A673 (cell line): Measurements from ENCODE around the gene RRH. TPM values are rescaled to one million over a fixed set of nuclear protein-coding genes. Genes with fewer than 3 reads are reported as not detected.
"Not testable (repeated sequence)": the region's sequence is repeated elsewhere in the genome, so short reads cannot be mapped to it uniquely, and the experiment has no call there.

ENCODE experiments used
- BruUV-seq: library from RNA; stranded (reverse); fragments of 400-500 nt; replicated peaks from 2 replicates; lab custom pipeline; 2021; lab: Mats Ljungman, UMichigan
- CTCF ChIA-PET: fragments of 300-600 bp; sonication (Branson Sonifier 250); formaldehyde crosslinking; loops from one replicate; lab custom pipeline; 2022; ENCODE audit warnings: antibody characterized with exemption; lab: Charles Lee
- POLR2A ChIA-PET: fragments of 300-600 bp; sonication (Branson Sonifier 250); formaldehyde crosslinking; loops from one replicate; lab custom pipeline; 2022; ENCODE audit warnings: antibody characterized with exemption; ENCODE audit not compliant: low non-redundant PET; lab: Charles Lee
- DNase-seq: peaks from one replicate; pipeline ENCODE4 v3.0.0-alpha.2; 2015; ENCODE audit warnings: low spot score
- H3K27ac ChIP-seq: fragments of 200-600 bp; sonication (generic); 2 replicates; pipeline ENCODE4 v1.5.1; 2016; ENCODE audit warnings: mixed run types, low read depth, mild to moderate bottlenecking, mixed read lengths, antibody characterized with exemption, low read length; ENCODE audit not compliant: poor library complexity, severe bottlenecking
- H3K27me3 ChIP-seq: fragments of 200-600 bp; sonication (generic); replicated peaks from 2 replicates; pipeline ENCODE4 v1.6.1; 2017; ENCODE audit warnings: mixed run types, low read depth, mild to moderate bottlenecking, mixed read lengths, antibody characterized with exemption, low read length; ENCODE audit not compliant: insufficient read depth, poor library complexity
- H3K36me3 ChIP-seq: fragments of 200-600 bp; sonication (generic); 2 replicates; pipeline ENCODE4 v1.6.1; 2016; ENCODE audit warnings: mixed run types, mild to moderate bottlenecking, mixed read lengths, antibody characterized with exemption, low read length; ENCODE audit not compliant: insufficient read depth, poor library complexity, severe bottlenecking
- H3K4me1 ChIP-seq: fragments of 200-600 bp; sonication (generic); 2 replicates; pipeline ENCODE4 v1.6.1; 2017; ENCODE audit warnings: mixed run types, mild to moderate bottlenecking, mixed read lengths, antibody characterized with exemption, low read length; ENCODE audit not compliant: insufficient read depth, poor library complexity, severe bottlenecking
- H3K4me3 ChIP-seq: fragments of 200-600 bp; sonication (generic); 2 replicates; pipeline ENCODE4 v1.5.1; 2016; ENCODE audit warnings: low read depth, mixed run types, mild to moderate bottlenecking, mixed read lengths, low read length; ENCODE audit not compliant: poor library complexity, severe bottlenecking
- H3K9me3 ChIP-seq: fragments of 200-600 bp; sonication (generic); 2 replicates; pipeline ENCODE4 v1.6.1; 2016; ENCODE audit warnings: mixed run types, low read depth, mild to moderate bottlenecking, mixed read lengths, antibody characterized with exemption, low read length; ENCODE audit not compliant: poor library complexity, severe bottlenecking
- CTCF ChIP-seq: fragments of 300-800, 200-600 bp; sonication (generic); conservative IDR thresholded peaks from 2 replicates; pipeline ENCODE4 v1.5.1; 2017; ENCODE audit warnings: low read depth, mild to moderate bottlenecking, antibody characterized with exemption, low read length, moderate library complexity, mixed read lengths
- EZH2 ChIP-seq: fragments of 200-600 bp; sonication (generic); IDR thresholded peaks from 2 replicates; pipeline ENCODE4 v1.6.1; 2017; ENCODE audit warnings: borderline replicate concordance, low read depth, mild to moderate bottlenecking, mixed read lengths, antibody characterized with exemption, low read length; ENCODE audit not compliant: poor library complexity, severe bottlenecking
- intact Hi-C: fragments of 100-400 bp; cut with micrococcal nuclease; formaldehyde crosslinking; loops from one replicate; pipeline ENCODE4 v1.10.0; 2022; ENCODE audit not compliant: unreplicated experiment
- total RNA-seq: library from RNA; stranded (reverse); gene quantifications from 2 replicates; pipeline ENCODE4 v1.2.3, GENCODE V29; 2021

Gene RRH
- total RNA-seq, 1 experiment from 2014 or later, result 0.47 TPM

DNA sequence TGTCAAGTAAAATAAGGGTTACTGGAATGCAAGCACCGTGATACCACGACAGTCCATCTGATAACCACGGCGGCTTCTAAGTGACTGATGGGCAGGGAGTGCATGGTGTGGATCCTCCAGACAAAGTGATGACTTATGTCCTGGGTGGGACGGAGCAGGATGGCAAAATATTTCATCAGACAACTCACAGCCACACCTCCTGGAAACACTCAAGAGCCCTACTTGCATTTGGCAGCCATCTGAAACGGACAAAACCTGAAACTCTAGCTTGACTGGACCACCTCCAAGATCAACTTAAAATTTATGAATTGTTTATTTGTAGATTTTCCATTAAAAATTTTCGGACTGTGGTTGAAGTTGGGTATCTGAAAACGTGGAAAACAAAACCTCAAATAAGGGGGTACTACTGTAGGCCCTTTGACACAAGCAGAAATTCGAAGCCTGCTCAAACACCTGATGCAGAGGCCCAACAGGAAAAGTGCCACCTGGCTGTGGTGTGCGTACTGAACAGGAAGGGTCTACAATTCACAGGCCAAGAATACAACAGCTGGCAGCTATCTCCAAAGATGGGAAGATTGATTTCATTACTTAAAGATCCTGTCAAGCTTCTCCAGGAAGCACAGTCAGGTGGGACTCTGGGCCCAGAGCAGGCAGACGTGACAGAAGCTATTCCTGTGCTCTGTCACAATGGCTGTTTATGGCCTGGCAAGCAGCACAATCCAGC lies 46.2 kb downstream of the RRH start:
- POLR2A ChIA-PET, result no interaction called here

GRCh38 chr4:109875106-109875505 lies 47.3 kb downstream of the RRH start:
- no peaks in the 10 kb centered on the region for H3K36me3 ChIP-seq
- H3K4me3 ChIP-seq, result no peak overlapping the region
- no TSS peak for BruUV-seq
- POLR2A ChIA-PET, result no interaction called here
- CTCF ChIA-PET, result no interaction called here
- intact Hi-C loops, result no loop called here
- no peak for DNase-seq
- no peaks in the 10 kb centered on the region for H3K27me3 ChIP-seq
- no peaks in the 10 kb centered on the region for H3K4me1 ChIP-seq
- no peaks in the 10 kb centered on the region for H3K9me3 ChIP-seq
- H3K27ac ChIP-seq, result no peak overlapping the region
- TF ChIP-seq EZH2 (no peak), CTCF (no peak)

More for the DNA sequence above, 46.2 kb downstream of the RRH start:
- intact Hi-C loops, result no loop called here
- BruUV-seq, result no TSS peak
- Histone ChIP-seq H3K36me3 (no peaks in the 10 kb centered on the region), H3K9me3 (no peaks in the 10 kb centered on the region), H3K4me3 (no peak overlapping the region), H3K4me1 (no peaks in the 10 kb centered on the region), H3K27me3 (no peaks in the 10 kb centered on the region), H3K27ac (no peak overlapping the region)
- CTCF ChIA-PET, result no interaction called here
- TF ChIP-seq CTCF (no peak), EZH2 (no peak)
- DNase-seq, result no peak

DNA sequence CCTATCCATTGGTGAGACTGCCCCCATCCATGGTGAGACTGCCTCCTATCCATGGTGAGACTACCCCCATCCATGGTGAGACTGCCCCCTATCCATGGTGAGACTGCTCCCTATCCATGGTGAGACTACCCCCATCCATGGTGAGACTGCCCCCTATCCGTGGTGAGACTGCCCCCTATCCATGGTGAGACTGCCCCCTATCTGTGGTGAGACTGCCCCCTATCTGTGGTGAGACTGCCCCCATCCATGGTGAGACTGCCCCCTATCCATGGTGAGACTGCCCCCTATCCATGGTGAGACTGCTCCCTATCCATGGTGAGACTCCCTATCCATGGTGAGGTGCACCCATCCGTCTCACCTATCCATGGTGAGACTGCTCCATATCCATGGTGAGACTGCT lies 47.8 kb downstream of the RRH start:
- POLR2A ChIA-PET, result not testable (repeated sequence)

More for the DNA sequence above, 47.8 kb downstream of the RRH start:
- H3K36me3 ChIP-seq, H3K27me3 ChIP-seq, H3K4me1 ChIP-seq, DNase-seq, H3K27ac ChIP-seq, H3K9me3 ChIP-seq, intact Hi-C loops, BruUV-seq, CTCF ChIA-PET, H3K4me3 ChIP-seq: not testable (repeated sequence)
